IMR-90 (cell line): ENCODE measurements around the gene TEAD1. TPM values are rescaled to one million over a fixed set of nuclear protein-coding genes. Genes with fewer than 3 reads are reported as not detected.

Source experiments
- ATAC-seq: fragments of 200-7000 bp; cut with Tn5 transposase; 2 replicates; pipeline ENCODE4 v1.9.1; 2020; ENCODE audit warnings: low read depth, mild to moderate bottlenecking, moderate library complexity
- BruUV-seq: library from RNA; stranded (reverse); fragments of 400-500 nt; replicated peaks from 2 replicates; lab custom pipeline; 2021; lab: Mats Ljungman, UMichigan
- CTCF ChIA-PET: fragments of 300-600 bp; formaldehyde crosslinking; extraction: SDS; loops from one replicate; lab custom pipeline; 2021; ENCODE audit warnings: antibody characterized with exemption; lab: Yijun Ruan, JAX
- POLR2A ChIA-PET: fragments of 300-600 bp; sonication (Branson Sonifier 250); formaldehyde crosslinking; loops from one replicate; lab custom pipeline; 2022; ENCODE audit warnings: antibody characterized with exemption; ENCODE audit not compliant: unreplicated experiment; lab: Charles Lee
- DNase-seq: peaks from one replicate; pipeline ENCODE4 v3.0.0; 2013
- H2AFZ ChIP-seq: replicated peaks from 2 replicates; pipeline ENCODE3; 2013; ENCODE audit warnings: low read length, mild to moderate bottlenecking; ENCODE audit not compliant: poor library complexity
- H2AK5ac ChIP-seq: 2 replicates; pipeline ENCODE4 v1.6.1; 2013; ENCODE audit warnings: low read depth, low read length, inconsistent platforms
- H2AK9ac ChIP-seq: replicated peaks from 2 replicates; pipeline ENCODE3; 2013; ENCODE audit warnings: mild to moderate bottlenecking, low read depth, low read length, moderate library complexity; ENCODE audit not compliant: poor library complexity
- H2BK120ac ChIP-seq: 2 replicates; pipeline ENCODE4 v1.6.1; 2013; ENCODE audit warnings: low read depth, low read length, inconsistent platforms
- H2BK15ac ChIP-seq: 3 replicates; pipeline ENCODE4 v1.6.1; 2013; ENCODE audit warnings: low read depth, low read length, inconsistent platforms
- H2BK20ac ChIP-seq: 2 replicates; pipeline ENCODE4 v1.6.1; 2013; ENCODE audit warnings: low read depth, mild to moderate bottlenecking, inconsistent platforms, low read length, moderate library complexity
- H2BK5ac ChIP-seq: 2 replicates; pipeline ENCODE4 v1.6.1; 2013; ENCODE audit warnings: mild to moderate bottlenecking, low read depth, low read length, inconsistent platforms; ENCODE audit not compliant: poor library complexity, severe bottlenecking
- H3K14ac ChIP-seq: replicated peaks from 2 replicates; pipeline ENCODE4 v1.6.1; 2013; ENCODE audit warnings: low read depth, low read length, inconsistent platforms
- H3K18ac ChIP-seq: 2 replicates; pipeline ENCODE4 v1.6.1; 2013; ENCODE audit warnings: low read depth, low read length, control low read depth
- H3K23ac ChIP-seq: 2 replicates; pipeline ENCODE4 v1.6.1; 2013; ENCODE audit warnings: low read depth, low read length, inconsistent platforms
- H3K27ac ChIP-seq: 2 replicates; pipeline ENCODE4 v1.5.1; 2013; ENCODE audit warnings: mild to moderate bottlenecking, control low read depth, low read length; ENCODE audit not compliant: insufficient read depth
- H3K27me3 ChIP-seq: 2 replicates; pipeline ENCODE4 v1.6.1; 2013; ENCODE audit warnings: low read length; ENCODE audit not compliant: control insufficient read depth, insufficient read depth
- H3K36me3 ChIP-seq: 2 replicates; pipeline ENCODE4 v1.6.1; 2013; ENCODE audit warnings: low read length, mixed read lengths; ENCODE audit not compliant: control insufficient read depth, insufficient read depth
- H3K4ac ChIP-seq: 2 replicates; pipeline ENCODE4 v1.6.1; 2013; ENCODE audit warnings: low read depth, low read length, inconsistent platforms
- H3K4me1 ChIP-seq: 2 replicates; pipeline ENCODE4 v1.6.1; 2013; ENCODE audit warnings: low read length, mixed read lengths; ENCODE audit not compliant: control insufficient read depth, insufficient read depth
- H3K4me2 ChIP-seq: 2 replicates; pipeline ENCODE4 v1.6.1; 2013; ENCODE audit warnings: low read depth, mild to moderate bottlenecking, control low read depth, low read length, moderate library complexity
- H3K4me3 ChIP-seq: 2 replicates; pipeline ENCODE4 v1.5.1; 2013; ENCODE audit warnings: low read depth, mild to moderate bottlenecking, control low read depth, low read length, moderate library complexity; ENCODE audit not compliant: insufficient read depth
- H3K56ac ChIP-seq: 2 replicates; pipeline ENCODE4 v1.6.1; 2013; ENCODE audit warnings: low read length, inconsistent platforms; ENCODE audit not compliant: insufficient read depth; ENCODE audit errors: extremely low read depth
- H3K79me1 ChIP-seq, 2 experiments: 2 replicates each; pipeline ENCODE4 v1.6.1; 2013; ENCODE audit warnings: low read length in 2 of 2, inconsistent platforms in 1 of 2, low read depth in 1 of 2
- H3K9ac ChIP-seq: 2 replicates; pipeline ENCODE4 v1.6.1; 2013; ENCODE audit warnings: low read depth, low read length, control low read depth
- H3K9me1 ChIP-seq: 2 replicates; pipeline ENCODE4 v1.6.1; 2013; ENCODE audit warnings: low read length, inconsistent platforms; ENCODE audit not compliant: insufficient read depth
- H3K9me3 ChIP-seq: 2 replicates; pipeline ENCODE4 v1.6.1; 2013; ENCODE audit warnings: low read length; ENCODE audit not compliant: control insufficient read depth, insufficient read depth
- H4K20me1 ChIP-seq: 2 replicates; pipeline ENCODE4 v1.6.1; 2013; ENCODE audit warnings: low read length, inconsistent platforms; ENCODE audit not compliant: insufficient read depth
- H4K5ac ChIP-seq: 2 replicates; pipeline ENCODE4 v1.6.1; 2013; ENCODE audit warnings: mild to moderate bottlenecking, low read depth, low read length, control low read depth
- H4K8ac ChIP-seq, 2 experiments: 2 replicates each; pipeline ENCODE4 v1.6.1; 2013; ENCODE audit warnings: low read depth in 2 of 2, low read length in 2 of 2, control low read depth in 1 of 2, inconsistent platforms in 1 of 2
- H4K91ac ChIP-seq: 2 replicates; pipeline ENCODE4 v1.6.1; 2013; ENCODE audit warnings: low read depth, low read length, inconsistent platforms; ENCODE audit not compliant: insufficient read depth
- MAFK ChIP-seq: IDR thresholded peaks from 2 replicates; pipeline ENCODE4 v1.6.1; 2012; ENCODE audit warnings: low read depth, low read length, improper control_type of control experiment
- NFE2L2 ChIP-seq: fragments of 150-350 bp; IDR thresholded peaks from 2 replicates; pipeline ENCODE4 v1.6.1; 2016; ENCODE audit warnings: low read depth, mild to moderate bottlenecking, low read length
- RFX5 ChIP-seq: IDR thresholded peaks from 2 replicates; pipeline ENCODE4 v1.8.0; 2012; ENCODE audit warnings: low read depth, mild to moderate bottlenecking, low read length, moderate library complexity
- WGBS, 2 experiments: methylation state at CpG; one replicate each; pipeline versions ENCODE4 v1.1.5 to v1.1.7; 2013; ENCODE audit warnings: missing lambda C conversion rate in 2 of 2; ENCODE audit not compliant: insufficient read length in 1 of 2; ENCODE audit errors: extremely low coverage in 2 of 2; 5-methylcytosine and 5-hydroxymethylcytosine counted together
- dilution Hi-C: fragments of 300-500 bp; cut with HindIII; formaldehyde crosslinking; loops from one replicate; pipeline ENCODE4 v1.14.3; 2018; ENCODE audit warnings: low sequenced_read_pairs; ENCODE audit not compliant: unreplicated experiment
- in situ Hi-C: fragments of 300-500 bp; cut with MboI; formaldehyde crosslinking; loops from 3 replicates; pipeline ENCODE4 v1.14.3; 2019; ENCODE audit warnings: low sequenced_read_pairs, inconsistent platforms, mixed read lengths
- intact Hi-C: fragments of 100-400 bp; cut with micrococcal nuclease; formaldehyde crosslinking; loops from 2 replicates; pipeline ENCODE4 v1.10.0; 2022
- polyA plus RNA-seq, 3 experiments: library from polyadenylated mRNA; depleted of rRNA; stranded (reverse); fragments of >200 nt; gene quantifications; 2 replicates each; pipeline ENCODE4 v1.2.3, GENCODE V29; 2012; ENCODE audit warnings: low replicate concordance in 1 of 3
- total RNA-seq: library from RNA; depleted of rRNA; stranded (reverse); fragments of >200 nt; gene quantifications from 2 replicates; pipeline ENCODE4 v1.2.3, GENCODE V29; 2012

Gene TEAD1
- total and polyA plus RNA-seq, 2 of the 4 experiments (the other 2 are of a cell fraction), result 51.8 to 69.2 TPM

- Histone ChIP-seq H3K27ac (no peak overlapping the region), H2AK9ac (no peak overlapping the region), H3K4me1 (peaks cover 7% of the 10 kb centered on the region; the same call in 1 of the 2 replicates), H2AFZ (no peak overlapping the region), H4K20me1 (peaks cover 22% of the 10 kb centered on the region), H2BK120ac (no peak overlapping the region), H3K4me3 (no peak overlapping the region), H3K27me3 (no peaks in the 10 kb centered on the region), H2AK5ac (no peak overlapping the region), H2BK20ac (no peak overlapping the region), H2BK15ac (no peak overlapping the region), H3K56ac (no peak overlapping the region), H2BK5ac (no peak overlapping the region), H3K9me3 (no peaks in the 10 kb centered on the region), H3K23ac (no peak overlapping the region), H3K18ac (no peak overlapping the region), H4K91ac (no peak overlapping the region), H3K4ac (no peak overlapping the region), H3K36me3 (peaks cover 19% of the 10 kb centered on the region), H3K79me1 (peaks cover 65 to 82% of the 10 kb centered on the region in 2 experiments), H4K5ac (no peak overlapping the region), H3K9ac (no peak overlapping the region), H3K9me1 (peaks cover 14% of the 10 kb centered on the region), H3K4me2 (no peak overlapping the region), H4K8ac (no peak overlapping the region), H3K14ac (no peak overlapping the region)
- in situ Hi-C loops, result no loop called here
- DNase-seq, result no peak
- CTCF ChIA-PET, result no interaction called here
- no peak for ATAC-seq
- BruUV-seq, result no TSS peak
- no CpG with 5 or more reads among the region's 4 CpGs for WGBS, 2 experiments
- intact Hi-C loops, result no loop called here
- TF ChIP-seq NFE2L2 (no peak), MAFK (peak; percentile 96), RFX5 (no peak)
- dilution Hi-C loops, result no loop called here
- POLR2A ChIA-PET, result no interaction called here
Measured at GRCh38 chr11:12918667-12919066, 244.4 kb downstream of the TEAD1 start.
